Measurements from ENCODE around the gene ANKRD39.

GRCh38 chr2:96890726-96891385 lies 33.0 kb upstream of the ANKRD39 start:
- TF ChIP-seq CTCF (IDR thresholded peaks at IDR 0.05; ENCODE audit: low read length) (no peak), EZH2phosphoT487 (IDR thresholded peaks at IDR 0.05; ENCODE audit: low read length) (no peak)
